ENCODE results near the gene APOC3.

Gene APOC3

DNA sequence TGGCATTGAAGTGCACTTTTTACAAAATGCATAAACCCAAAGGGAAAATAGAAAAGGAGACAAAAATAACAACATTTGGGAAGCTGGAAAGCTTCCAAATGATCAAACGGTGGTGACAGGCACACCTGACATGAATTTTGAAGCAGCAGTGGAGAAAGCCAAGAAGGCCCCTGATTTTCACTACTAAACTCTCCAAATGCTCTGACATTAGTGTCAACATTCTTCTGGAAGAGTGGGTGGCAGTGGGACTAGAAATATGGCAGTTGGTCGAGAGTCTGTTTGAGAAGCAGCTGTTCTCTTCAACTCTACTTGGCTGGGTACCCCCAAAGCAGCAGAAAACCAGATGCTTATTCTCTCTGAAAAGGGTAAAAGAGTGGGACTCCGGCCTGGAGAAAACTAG lies 25.7 kb upstream of the APOC3 start:
- no peak for DNase-seq (ENCODE audit: low spot score)

DNA sequence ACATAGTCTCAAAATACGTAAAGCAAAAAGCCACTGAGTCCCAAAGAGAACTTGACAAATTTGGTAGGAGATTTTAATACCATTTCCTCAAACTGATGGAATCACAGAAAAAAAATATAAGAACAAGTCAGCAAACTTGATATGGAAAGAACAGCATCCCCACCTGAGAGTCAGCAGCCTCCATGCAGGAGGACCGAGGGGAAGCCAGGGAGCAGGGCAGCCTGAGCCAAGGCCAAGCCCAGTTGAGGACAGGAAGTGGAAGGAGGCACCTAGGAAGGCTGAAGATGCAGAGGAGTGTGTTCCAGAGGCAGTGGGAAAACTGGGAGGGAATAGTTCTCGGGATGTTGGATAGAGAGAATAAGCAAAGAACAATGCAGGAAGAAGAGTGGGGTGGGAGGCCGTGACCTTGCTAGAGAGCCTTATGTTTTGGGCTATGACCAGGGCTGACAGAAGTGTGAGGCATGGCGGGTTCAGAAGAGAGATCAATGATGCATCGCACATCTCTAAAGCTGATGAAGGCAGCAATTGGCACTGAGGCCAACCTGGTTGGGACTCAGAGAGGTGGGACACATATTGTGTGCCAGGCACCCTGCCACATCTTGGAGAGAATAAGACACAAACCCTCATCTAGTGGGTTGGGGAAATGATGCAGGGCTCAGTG lies 22.0 kb upstream of the APOC3 start:
- DNase-seq (ENCODE audit: low spot score): no peak

DNA sequence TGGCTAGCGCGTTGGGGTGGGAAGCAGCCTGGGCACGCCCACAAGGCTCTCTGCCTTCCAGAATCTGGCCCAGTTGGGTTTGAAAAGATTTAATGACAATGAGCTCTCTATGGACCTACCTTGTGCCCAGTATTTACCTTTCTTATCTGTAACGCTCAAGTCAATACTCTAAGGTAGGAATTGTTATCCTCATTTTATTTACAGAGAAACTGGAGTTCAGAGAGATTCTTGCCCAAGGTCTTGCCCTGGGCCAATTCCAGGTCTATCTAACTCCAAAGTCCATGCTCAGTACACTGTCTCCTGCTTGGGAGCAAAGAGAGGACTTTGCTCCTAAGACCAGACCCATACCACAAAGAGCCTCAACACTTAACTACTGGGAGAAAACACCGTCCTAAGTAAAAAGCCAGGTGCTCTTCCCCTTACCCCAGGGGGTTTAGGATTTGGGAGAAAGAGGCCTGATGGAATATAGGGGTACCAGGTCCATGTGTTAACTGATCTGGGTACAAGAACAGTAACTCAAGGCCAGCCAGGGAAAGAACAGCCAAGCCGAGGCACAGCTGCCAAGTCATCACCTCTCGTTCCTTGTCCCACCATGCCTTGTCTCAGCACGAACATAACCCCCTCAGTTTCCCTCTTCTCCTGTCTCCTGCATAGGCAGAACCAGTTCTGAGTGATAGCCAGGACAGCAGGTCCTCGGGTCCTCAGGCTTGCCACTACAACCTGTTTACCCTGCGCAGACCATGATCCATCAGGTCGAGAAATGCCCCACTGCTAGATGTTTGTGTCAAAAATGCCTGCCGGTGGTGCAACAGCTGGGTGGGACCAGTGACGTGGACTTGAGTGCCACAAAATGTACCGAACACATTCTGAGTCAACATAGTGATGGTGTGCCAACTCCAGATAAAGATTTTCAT lies 21.2 kb upstream of the APOC3 start:
- no peak for DNase-seq (ENCODE audit: low spot score)

DNA sequence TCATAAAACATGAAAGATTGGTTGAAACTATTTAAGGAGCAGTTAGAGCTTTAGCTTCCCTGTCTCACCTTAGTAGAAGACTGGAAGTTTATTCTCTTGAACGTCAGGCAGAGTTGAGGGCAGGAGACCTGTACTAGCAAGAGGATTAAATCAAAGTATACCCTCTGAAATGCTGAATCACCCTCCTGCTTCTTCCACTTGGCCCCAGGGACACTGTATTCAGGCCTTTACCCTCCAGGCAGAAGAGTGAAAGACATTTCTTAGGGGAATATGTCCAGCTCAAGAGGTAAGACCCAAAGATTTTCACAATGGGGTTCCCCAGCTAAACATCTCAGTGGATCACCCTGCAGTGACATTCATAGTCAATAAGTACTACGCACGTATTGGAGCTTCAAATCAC lies 18.5 kb upstream of the APOC3 start:
- DNase-seq (ENCODE audit: low spot score): no peak

DNA sequence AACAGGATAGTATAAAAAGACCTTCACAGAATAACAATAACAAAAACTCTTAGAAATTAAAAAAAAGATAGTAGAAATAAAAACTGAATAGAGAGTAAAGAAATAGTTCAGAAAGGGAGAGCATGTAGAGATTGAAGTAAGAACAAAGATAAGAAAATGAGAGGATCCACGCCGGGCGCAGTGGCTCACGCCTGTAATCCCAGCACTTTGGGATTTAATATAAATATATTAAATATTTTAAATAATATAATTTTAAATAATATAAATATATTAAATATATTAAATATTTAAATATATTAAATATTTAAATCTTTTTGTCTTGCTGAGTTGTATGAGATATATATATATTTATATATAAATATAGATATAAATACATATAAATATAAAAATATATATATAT lies 17.6 kb upstream of the APOC3 start:
- no peak for DNase-seq (ENCODE audit: low spot score)

DNA sequence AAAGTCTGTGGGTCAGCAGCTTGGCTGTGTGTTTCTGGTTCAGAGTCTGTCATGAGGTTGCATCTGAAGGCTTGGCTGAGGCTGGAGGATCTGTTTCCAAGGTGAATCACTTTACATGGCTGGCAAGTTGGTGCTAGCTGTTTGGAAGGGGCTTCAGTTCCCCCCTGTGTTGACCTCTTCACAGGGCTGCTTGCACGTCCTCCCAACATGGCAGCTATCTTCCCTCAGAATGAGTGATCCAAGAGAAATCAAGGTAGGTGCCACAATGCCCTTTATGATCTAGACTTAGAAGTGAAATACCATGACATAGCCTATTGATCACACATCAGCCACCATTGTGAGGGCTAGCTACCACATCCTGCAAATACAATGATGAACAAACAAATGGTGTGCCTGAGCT lies 16.5 kb upstream of the APOC3 start:
- no peak for DNase-seq (ENCODE audit: low spot score)

DNA sequence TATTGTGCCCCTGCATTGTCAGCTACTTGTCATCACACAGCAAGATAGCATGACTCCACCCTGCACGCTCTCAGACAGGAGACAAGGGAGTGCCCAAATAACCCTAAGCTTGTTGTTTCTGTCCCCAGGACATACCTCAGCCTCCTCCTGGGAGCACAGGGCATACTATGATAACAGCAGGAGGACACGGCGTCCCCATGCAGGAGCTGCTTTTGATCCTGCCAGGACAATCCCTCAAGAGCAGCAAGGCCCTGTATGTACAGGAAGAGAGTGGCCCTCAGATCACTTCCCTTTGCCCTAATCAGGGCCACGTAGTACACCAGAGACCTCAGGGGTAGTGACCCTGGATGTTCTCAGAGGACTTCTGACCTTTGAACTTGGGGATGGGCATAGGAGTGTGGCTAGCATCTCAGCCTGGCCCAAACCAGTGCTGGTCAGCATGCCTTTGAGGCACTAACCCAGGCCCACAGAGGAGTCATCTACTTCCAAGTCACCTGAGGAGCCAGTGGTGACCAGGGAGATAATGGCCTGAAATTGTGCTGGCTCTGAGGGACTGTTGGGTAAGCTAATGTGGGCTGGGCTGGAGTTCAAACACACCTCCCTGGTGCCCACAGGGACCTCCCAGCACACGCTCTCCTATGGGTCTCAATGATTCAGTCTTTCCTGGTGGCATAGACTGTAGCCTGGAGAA lies 15.8 kb upstream of the APOC3 start:
- DNase-seq (ENCODE audit: low spot score): no peak

DNA sequence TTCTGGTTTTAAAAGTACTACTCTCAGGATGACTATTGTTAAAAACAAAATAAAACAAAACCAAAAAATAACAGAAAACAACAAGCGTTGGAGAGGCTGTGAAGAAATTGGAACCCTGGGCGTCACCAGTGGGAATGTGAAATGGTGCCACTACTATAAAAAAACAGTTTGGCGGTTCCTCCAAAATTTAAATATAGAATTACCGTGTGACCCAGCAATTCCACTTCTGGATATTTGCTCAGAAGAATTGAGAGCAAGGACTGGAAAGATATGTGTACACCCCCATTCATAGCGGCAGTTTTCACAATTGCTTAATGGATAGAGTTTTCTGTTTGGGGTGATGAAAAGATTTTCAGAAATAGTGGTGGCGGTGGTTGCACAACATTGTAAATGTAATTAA lies 15.2 kb upstream of the APOC3 start:
- no peak for DNase-seq (ENCODE audit: low spot score)

DNA sequence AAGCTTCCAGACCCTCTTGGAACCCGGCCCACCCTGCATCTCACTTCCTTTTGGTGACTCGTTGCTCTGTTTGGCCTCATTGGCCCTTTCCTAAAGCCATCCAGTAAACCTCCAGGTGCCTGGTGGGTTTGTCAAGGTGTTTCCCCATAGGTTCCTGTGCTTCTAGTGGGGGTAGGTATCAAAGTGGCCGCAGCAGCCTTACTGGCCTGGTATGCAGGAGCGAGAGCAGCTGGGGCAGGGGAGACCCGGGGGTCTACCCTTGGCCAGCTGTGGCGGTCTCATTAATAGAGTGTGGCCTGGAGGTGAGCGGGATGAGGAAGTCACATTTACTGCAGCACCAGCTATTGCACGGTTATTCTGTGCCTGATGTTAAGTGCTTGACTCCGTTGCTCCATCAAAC lies 10.7 kb upstream of the APOC3 start:
- DNase-seq (ENCODE audit: low spot score): no peak

DNA sequence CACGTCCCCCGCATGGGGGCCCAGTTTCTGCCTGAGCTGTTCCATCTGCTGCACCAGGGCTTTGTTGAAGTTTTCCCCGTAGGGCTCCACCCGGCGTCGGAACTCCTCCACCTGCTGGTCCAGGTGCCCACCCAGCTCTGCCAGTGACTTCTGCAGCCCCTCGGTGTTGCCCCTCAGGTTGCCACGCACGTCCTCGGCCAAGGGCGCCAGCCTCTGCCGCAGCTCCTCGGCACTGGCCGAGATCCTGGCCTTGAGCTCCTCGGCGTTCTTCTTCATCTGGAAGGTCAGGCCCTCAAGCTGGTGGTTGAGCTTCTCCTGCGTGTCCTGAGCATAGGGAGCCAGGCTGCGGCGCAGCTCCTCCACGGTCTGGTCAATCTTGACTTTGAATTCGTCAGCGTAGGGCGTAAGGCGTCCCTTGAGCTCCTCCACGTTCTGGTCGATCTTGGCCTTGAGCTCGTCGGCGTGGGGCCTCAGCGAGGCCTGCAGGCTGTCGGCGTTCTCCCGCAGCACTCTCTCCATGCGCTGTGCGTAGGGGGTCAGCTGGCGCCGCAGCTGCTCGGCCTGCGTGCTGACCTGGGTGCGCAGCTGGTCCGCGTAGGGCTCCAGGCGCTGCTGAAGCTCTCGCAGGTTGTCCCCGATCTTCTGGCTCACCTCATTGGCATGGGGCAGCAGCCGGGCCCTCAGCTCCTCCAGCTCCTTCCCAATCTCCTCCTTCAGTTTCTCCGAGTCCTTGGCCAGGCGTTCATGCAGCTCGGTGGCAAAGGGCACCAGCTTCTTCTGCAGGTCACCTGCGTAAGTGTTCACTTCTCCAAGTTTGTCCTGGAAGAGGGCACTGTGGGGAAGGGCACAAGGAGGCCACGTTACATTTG lies 8.4 kb upstream of the APOC3 start:
- no peak for DNase-seq (ENCODE audit: low spot score)

DNA sequence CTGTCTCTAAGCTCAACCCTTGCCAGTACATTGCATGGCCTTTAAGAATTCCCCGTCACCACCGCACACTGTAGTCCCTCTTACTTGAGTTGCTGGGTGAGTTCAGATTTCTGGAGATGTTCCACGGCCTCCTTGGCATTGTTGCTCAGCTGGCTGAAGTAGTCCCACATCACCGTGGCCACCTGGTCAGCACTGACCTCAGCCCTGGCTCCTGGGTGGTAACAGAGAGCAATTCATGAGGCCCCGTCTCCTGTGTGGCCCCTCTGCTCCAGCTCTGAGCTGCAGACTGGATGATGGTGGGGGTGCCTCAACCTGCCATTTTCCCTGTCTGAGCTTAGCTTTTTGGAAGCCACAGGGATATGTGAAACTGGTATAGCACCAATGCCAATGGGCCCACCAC lies 7.1 kb upstream of the APOC3 start:
- DNase-seq (ENCODE audit: low spot score): no peak

DNA sequence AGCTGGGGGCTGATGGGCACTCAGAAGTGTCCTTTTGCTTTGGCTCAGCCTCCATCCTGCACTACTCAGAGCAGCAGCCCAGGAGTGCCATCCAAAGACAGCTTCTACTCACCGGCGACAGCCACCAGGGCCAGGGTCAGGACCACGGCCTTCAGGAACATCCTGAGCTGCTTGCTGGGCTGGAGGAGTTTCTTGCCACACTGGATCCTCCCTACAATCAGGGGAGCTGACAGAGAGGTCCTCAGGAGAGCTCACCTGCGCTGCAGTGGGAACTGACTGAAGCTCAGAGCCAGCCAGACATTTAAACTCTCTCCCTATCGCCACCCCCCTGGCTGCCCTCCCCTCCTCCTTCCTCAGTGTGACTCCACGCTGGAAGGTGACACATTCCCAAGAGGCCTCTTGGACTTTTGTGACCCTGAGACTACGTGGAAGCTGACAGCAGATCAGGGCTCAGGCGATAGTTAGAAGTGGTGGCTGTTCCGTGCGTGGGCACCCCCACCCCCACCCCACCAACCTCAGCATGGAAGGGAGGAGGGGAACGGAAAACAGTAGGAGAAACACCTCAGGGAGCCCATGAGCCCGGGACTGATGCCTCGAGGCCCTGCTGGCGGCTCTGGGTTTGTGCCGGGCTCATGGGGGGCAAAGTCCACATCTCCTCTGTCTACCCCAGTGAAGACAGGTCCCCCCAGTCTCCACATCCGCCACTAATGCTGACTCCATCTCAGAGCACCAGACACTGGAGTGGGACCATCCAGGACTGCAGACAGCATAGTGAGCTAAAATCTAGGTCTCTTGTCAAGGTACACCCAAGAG lies 6.5 kb upstream of the APOC3 start, which contains the start of gene APOA4:
Gene APOA4, minus strand, starts transcription at position 274 of the 813 bp plus-strand sequence. Its CDS starts 113 bp downstream, at position 161.
- DNase-seq (ENCODE audit: low spot score): no peak

DNA sequence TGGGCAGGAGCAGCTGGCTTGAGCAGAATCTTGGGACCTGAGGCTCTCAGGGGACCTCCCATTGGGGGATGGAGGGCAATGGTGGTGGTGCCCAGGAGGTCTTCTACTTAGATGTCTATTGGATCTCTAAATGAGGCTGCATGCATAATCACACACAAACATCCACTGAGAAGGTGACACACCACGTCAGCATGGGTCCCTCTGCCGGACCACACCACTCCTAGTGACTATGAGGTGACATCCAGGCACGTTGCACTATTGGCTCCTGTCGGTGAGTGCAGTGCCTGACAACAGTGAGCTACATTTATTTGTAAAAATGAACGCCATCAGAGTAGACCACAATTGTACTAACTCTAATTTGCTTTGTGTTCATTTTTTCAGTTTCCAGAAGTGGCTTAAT lies 4.3 kb upstream of the APOC3 start:
- DNase-seq (ENCODE audit: low spot score): no peak

DNA sequence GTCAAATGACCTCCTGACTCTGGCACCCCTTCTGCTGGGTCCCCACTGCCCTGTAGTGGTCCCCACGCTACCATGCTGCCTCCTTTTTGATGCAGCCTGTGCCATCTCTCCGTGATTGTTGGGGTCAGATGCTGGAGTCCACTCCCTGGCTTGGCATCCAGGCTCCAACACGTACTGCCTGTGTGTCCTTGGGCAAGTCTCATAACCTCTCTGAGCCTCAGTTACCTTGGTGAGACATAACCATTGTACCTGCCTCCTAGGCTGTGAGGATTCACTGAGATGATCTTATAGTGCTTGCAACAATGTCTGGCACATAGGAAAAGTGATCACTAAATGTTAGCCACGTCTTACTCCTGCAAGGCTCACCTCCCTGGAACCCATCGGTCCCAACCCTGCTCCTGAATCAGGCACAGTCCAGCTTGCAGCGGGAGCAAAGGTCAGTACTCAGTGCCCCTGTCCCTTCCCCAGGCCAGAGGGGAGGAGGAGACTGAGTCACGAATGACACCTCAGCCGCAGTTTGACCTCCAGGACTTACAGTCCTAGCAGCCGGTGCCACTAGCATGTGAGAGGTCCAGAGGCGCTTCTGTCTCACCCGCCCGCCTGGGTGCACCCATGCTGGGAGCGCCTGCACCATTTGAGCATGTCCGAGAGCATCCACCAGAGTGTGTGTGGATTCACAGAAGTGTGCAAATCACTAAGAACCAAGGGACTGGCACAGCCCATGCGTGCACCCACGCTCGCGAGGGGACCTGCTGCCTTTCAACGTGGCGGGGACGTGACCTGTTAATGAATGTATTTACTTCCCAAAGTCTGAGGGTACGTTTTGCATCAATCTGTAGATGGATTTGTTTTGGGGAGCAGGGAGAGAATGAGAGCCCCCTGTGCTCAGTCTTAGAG lies 3.6 kb upstream of the APOC3 start:
- no peak for DNase-seq (ENCODE audit: low spot score)

DNA sequence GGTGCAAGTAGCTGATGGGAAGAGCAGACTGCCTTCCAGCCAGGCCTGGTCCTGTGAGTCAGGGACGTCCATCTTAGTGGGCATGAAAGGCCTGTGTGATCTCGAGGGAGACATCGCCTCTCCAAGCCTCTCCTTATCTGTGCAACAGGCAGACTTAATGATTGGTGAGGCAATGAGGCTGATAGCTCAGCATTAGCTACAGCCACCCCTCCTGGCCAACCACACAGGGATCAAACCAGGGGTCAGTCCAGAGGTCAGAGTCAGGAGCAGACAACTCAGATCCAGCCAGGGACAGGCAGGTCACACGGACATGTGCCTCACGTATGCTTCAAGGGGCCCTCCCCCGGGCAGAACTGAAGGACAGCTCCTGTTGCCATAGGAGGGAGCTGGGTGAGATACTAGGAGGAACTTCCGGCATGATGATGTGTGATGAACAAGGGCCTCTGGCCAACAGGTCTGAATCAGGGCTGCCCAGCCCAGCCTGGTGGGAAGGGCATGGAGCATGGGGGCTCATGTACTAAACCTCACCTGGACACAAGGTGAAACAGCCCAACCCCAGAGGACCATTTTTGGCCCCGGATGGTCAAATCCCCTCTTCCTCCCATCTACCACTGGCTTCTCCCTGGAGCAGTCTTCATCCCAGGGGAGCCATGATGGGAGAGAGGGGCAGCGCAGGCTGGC lies 2.8 kb upstream of the APOC3 start:
- no peak for DNase-seq (ENCODE audit: low spot score)

DNA sequence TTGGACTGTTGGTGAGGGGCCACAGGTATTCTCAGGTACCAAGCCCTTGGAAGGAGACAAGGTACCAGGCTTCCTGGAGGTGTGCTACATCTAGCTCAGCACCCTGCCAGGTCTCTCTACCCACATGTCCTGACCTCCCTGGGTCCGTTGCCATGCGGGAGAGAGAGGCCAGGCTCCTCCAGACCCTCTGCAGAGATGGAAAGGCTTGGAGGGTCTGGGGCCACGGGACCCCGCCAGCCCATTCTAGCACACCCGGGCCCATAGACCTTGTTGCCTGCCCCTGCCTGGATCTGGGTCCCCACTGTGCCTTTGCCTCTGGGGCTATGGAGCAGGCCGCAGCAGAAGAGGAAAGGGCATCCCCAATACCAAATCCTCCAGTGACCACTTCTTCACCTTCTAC lies 2.2 kb upstream of the APOC3 start:
- no peak for DNase-seq (ENCODE audit: low spot score)

DNA sequence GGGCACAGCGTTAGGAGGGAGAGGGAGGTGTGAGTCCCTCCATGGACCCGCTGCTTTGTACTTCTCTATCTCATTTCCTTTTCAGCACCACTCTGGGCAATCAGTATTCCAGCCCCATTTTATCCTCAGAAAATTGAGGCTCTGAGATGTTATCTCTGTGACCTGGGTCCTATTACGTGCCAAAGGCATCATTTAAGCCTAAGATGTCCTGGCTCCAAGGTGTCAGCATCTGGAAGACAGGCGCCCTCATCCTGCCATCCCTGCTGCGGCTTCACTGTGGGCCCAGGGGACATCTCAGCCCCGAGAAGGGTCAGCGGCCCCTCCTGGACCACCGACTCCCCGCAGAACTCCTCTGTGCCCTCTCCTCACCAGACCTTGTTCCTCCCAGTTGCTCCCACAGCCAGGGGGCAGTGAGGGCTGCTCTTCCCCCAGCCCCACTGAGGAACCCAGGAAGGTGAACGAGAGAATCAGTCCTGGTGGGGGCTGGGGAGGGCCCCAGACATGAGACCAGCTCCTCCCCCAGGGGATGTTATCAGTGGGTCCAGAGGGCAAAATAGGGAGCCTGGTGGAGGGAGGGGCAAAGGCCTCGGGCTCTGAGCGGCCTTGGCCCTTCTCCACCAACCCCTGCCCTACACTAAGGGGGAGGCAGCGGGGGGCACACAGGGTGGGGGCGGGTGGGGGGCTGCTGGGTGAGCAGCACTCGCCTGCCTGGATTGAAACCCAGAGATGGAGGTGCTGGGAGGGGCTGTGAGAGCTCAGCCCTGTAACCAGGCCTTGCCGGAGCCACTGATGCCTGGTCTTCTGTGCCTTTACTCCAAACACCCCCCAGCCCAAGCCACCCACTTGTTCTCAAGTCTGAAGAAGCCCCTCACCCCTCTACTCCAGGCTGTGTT lies 829 bp upstream of the APOC3 start:
- no peak for DNase-seq (ENCODE audit: low spot score)

DNA sequence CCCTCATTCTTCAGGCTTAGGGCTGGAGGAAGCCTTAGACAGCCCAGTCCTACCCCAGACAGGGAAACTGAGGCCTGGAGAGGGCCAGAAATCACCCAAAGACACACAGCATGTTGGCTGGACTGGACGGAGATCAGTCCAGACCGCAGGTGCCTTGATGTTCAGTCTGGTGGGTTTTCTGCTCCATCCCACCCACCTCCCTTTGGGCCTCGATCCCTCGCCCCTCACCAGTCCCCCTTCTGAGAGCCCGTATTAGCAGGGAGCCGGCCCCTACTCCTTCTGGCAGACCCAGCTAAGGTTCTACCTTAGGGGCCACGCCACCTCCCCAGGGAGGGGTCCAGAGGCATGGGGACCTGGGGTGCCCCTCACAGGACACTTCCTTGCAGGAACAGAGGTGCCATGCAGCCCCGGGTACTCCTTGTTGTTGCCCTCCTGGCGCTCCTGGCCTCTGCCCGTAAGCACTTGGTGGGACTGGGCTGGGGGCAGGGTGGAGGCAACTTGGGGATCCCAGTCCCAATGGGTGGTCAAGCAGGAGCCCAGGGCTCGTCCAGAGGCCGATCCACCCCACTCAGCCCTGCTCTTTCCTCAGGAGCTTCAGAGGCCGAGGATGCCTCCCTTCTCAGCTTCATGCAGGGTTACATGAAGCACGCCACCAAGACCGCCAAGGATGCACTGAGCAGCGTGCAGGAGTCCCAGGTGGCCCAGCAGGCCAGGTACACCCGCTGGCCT lies 641 bp downstream of the APOC3 start:
- DNase-seq (ENCODE audit: low spot score): no peak
